Erythroblast (primary cell): Measurements from ENCODE around the gene CSRP1.

Experiments
- GATA1 ChIP-seq: IDR thresholded peaks from 2 replicates; pipeline ENCODE4 v1.6.1; 2011; ENCODE audit warnings: low read depth, mild to moderate bottlenecking, control low read depth, low read length, moderate library complexity
- POLR2A ChIP-seq: IDR thresholded peaks from 2 replicates; pipeline ENCODE4 v1.6.1; 2011; ENCODE audit warnings: mild to moderate bottlenecking, low read length

DNA sequence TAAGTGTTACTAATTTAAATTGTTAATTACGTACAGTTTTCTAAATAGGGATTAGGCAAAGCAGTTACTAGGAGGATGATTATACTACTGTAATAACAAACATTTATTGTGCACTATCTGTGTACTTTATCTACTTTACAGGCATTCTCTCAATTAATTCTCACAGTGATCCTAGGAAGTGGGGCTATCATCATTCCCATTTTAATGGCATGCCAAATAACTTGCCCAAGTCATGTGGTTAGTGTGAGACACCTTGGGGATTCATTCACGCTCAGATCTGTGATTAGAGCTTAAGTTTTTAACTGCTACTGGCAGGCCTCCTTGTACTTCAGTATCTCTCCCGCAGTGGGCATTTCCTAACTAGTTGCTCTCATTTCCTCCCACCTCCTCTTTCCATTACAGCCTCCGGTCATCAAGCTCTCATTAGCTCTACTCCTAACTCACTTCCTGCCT, 49.4 kb downstream of the CSRP1 start:
- TF ChIP-seq POLR2A (no peak), GATA1 (no peak)
